H1 (cell line): ENCODE measurements around the gene CFAP97. TPM values are rescaled to one million over a fixed set of nuclear protein-coding genes. Genes with fewer than 3 reads are reported as not detected.
"Not testable (repeated sequence)": the region's sequence is repeated elsewhere in the genome, so short reads cannot be mapped to it uniquely, and the experiment has no call there.

Source experiments
- CTCF ChIA-PET: fragments of 300-600 bp; sonication (Branson Sonifier 250); formaldehyde crosslinking; loops from one replicate; lab custom pipeline; 2021; ENCODE audit not compliant: partially characterized antibody; lab: Charles Lee
- POLR2A ChIA-PET: fragments of 300-600 bp; sonication (Branson Sonifier 250); formaldehyde crosslinking; loops from one replicate; lab custom pipeline; 2021; ENCODE audit warnings: inconsistent platforms; ENCODE audit not compliant: partially characterized antibody; lab: Charles Lee
- DNase-seq, 2 experiments: peaks; one replicate each; pipeline versions ENCODE4 v3.0.0 to v3.0.0-alpha.2; 2010 to 2022; ENCODE audit warnings: low spot score in 2 of 2, low read depth in 1 of 2, mixed read lengths in 1 of 2
- FAIRE-seq: peaks from 2 replicates; lab custom pipeline; 2011; peaks lifted over from hg19 to GRCh38; lab: Jason Lieb, UNC
- H2AFZ ChIP-seq: 2 replicates; pipeline ENCODE4 v1.8.1; 2012; ENCODE audit warnings: low read length, inconsistent platforms
- H2AK5ac ChIP-seq: 2 replicates; pipeline ENCODE4 v1.6.1; 2013; ENCODE audit warnings: low read depth, low read length
- H2BK120ac ChIP-seq: replicated peaks from 2 replicates; pipeline ENCODE3; 2013; ENCODE audit warnings: low read depth, low read length, inconsistent platforms
- H2BK12ac ChIP-seq: 2 replicates; pipeline ENCODE4 v1.6.1; 2013; ENCODE audit warnings: low read depth, low read length
- H2BK15ac ChIP-seq: 2 replicates; pipeline ENCODE4 v1.6.1; 2013; ENCODE audit warnings: low read length
- H2BK20ac ChIP-seq: 2 replicates; pipeline ENCODE4 v1.6.1; 2013; ENCODE audit warnings: low read length
- H2BK5ac ChIP-seq: 2 replicates; pipeline ENCODE4 v1.6.1; 2013; ENCODE audit warnings: low read depth, low read length
- H3K14ac ChIP-seq: 2 replicates; pipeline ENCODE4 v1.6.1; 2013; ENCODE audit warnings: inconsistent platforms; ENCODE audit not compliant: insufficient read length
- H3K18ac ChIP-seq: 2 replicates; pipeline ENCODE4 v1.6.1; 2013; ENCODE audit warnings: low read length; ENCODE audit errors: extremely low read depth
- H3K23ac ChIP-seq: 2 replicates; pipeline ENCODE4 v1.6.1; 2013; ENCODE audit warnings: inconsistent platforms; ENCODE audit not compliant: insufficient read length
- H3K23me2 ChIP-seq: 2 replicates; pipeline ENCODE4 v1.6.1; 2013; ENCODE audit warnings: low read depth, low read length
- H3K27ac ChIP-seq: 2 replicates; pipeline ENCODE4 v1.6.1; 2011; ENCODE audit warnings: low read depth, low read length, inconsistent platforms
- H3K27me3 ChIP-seq, 4 experiments: replicated peaks in 1 of 4; 1 replicate in 1 of 4; 2 replicates in 3 of 4; pipeline versions ENCODE4 v1.6.1 to v1.8.1; 2011 to 2013; ENCODE audit warnings: low read length in 3 of 4, mild to moderate bottlenecking in 3 of 4, inconsistent platforms in 2 of 4, mixed read lengths in 2 of 4, moderate library complexity in 1 of 4; ENCODE audit not compliant: control insufficient read depth in 3 of 4, insufficient read depth in 3 of 4; ENCODE audit errors: extremely low read depth in 1 of 4
- H3K36me3 ChIP-seq, 4 experiments: 2 replicates each; pipeline versions ENCODE4 v1.6.1 to v1.8.1; 2011 to 2013; ENCODE audit warnings: mild to moderate bottlenecking in 4 of 4, low read length in 3 of 4, moderate library complexity in 2 of 4, control low read depth in 1 of 4, inconsistent platforms in 1 of 4; ENCODE audit not compliant: insufficient read depth in 4 of 4, control insufficient read depth in 2 of 4
- H3K4ac ChIP-seq: replicated peaks from 2 replicates; pipeline ENCODE3; 2013; ENCODE audit warnings: low read length, low read depth, mixed read lengths, inconsistent platforms; ENCODE audit not compliant: insufficient read length
- H3K4me1 ChIP-seq, 4 experiments: replicated peaks in 1 of 4; 1 replicate in 1 of 4; 2 replicates in 3 of 4; pipeline versions ENCODE4 v1.6.1 to v1.8.1; 2011 to 2013; ENCODE audit warnings: low read length in 3 of 4, inconsistent platforms in 2 of 4, mixed read lengths in 1 of 4; ENCODE audit not compliant: insufficient read depth in 4 of 4, control insufficient read depth in 3 of 4
- H3K4me2 ChIP-seq, 2 experiments: 2 replicates each; pipeline versions ENCODE4 v1.6.1 to v1.8.1; 2011 to 2013; ENCODE audit warnings: low read depth in 2 of 2, low read length in 2 of 2, control low read depth in 1 of 2, inconsistent platforms in 1 of 2, mild to moderate bottlenecking in 1 of 2; ENCODE audit not compliant: insufficient read depth in 1 of 2
- H3K4me3 ChIP-seq, 4 experiments: fragments of 200-600, 300-600 bp in 1 of 4; sonication (generic), shearing (Covaris generic), sonication (Bioruptor Twin) in 1 of 4; 2 replicates each; pipeline versions ENCODE4 v1.5.1 to v1.8.1; 2011 to 2016; ENCODE audit warnings: low read length in 4 of 4, low read depth in 3 of 4, control low read depth in 2 of 4, inconsistent platforms in 2 of 4, mild to moderate bottlenecking in 2 of 4, mixed read lengths in 1 of 4, moderate library complexity in 1 of 4; ENCODE audit not compliant: insufficient read depth in 2 of 4; ENCODE audit errors: extremely low read depth in 1 of 4
- H3K56ac ChIP-seq: replicated peaks from 2 replicates; pipeline ENCODE3; 2013; ENCODE audit warnings: low read depth, mild to moderate bottlenecking, mixed read lengths, low read length, inconsistent platforms; ENCODE audit not compliant: insufficient read length
- H3K79me1 ChIP-seq: 2 replicates; pipeline ENCODE4 v1.6.1; 2013; ENCODE audit warnings: low read depth, low read length, control low read depth
- H3K79me2 ChIP-seq, 2 experiments: 2 replicates each; pipeline versions ENCODE4 v1.6.1 to v1.8.1; 2012 to 2013; ENCODE audit warnings: low read length in 2 of 2, mild to moderate bottlenecking in 2 of 2, inconsistent platforms in 1 of 2; ENCODE audit not compliant: insufficient read depth in 2 of 2, control insufficient read depth in 1 of 2
- H3K9ac ChIP-seq, 4 experiments: replicated peaks in 1 of 4; 1 replicate in 1 of 4; 2 replicates in 3 of 4; pipeline versions ENCODE4 v1.6.1 to v1.8.1; 2011 to 2013; ENCODE audit warnings: low read depth in 3 of 4, low read length in 3 of 4, control low read depth in 2 of 4, mild to moderate bottlenecking in 2 of 4, moderate library complexity in 2 of 4, inconsistent platforms in 1 of 4; ENCODE audit errors: extremely low read depth in 1 of 4
- H3K9me3 ChIP-seq, 2 experiments: 2 replicates each; pipeline versions ENCODE4 v1.6.1 to v1.8.1; 2012 to 2013; ENCODE audit warnings: mild to moderate bottlenecking in 2 of 2, moderate library complexity in 2 of 2, control low read depth in 1 of 2, inconsistent platforms in 1 of 2, low read depth in 1 of 2, low read length in 1 of 2, mixed read lengths in 1 of 2; ENCODE audit not compliant: insufficient read depth in 2 of 2
- H4K20me1 ChIP-seq, 2 experiments: replicated peaks in 1 of 2; 2 replicates each; pipeline versions ENCODE3 to v1.8.1; 2011 to 2013; ENCODE audit warnings: inconsistent platforms in 2 of 2, low read length in 2 of 2, mild to moderate bottlenecking in 1 of 2; ENCODE audit not compliant: insufficient read depth in 2 of 2, control insufficient read depth in 1 of 2
- H4K5ac ChIP-seq: 2 replicates; pipeline ENCODE4 v1.6.1; 2013; ENCODE audit warnings: low read length, low read depth, mixed read lengths, inconsistent platforms; ENCODE audit not compliant: insufficient read length
- H4K8ac ChIP-seq: 2 replicates; pipeline ENCODE4 v1.8.0; 2013; ENCODE audit warnings: mild to moderate bottlenecking, moderate library complexity, low read length, inconsistent platforms; ENCODE audit not compliant: insufficient read depth; ENCODE audit errors: extremely low read depth
- H4K91ac ChIP-seq: replicated peaks from 2 replicates; pipeline ENCODE3; 2013; ENCODE audit warnings: low read length, mixed read lengths, inconsistent platforms; ENCODE audit not compliant: insufficient read length
- WGBS, 2 experiments: shearing (Covaris generic) in 1 of 2; methylation state at CpG; one replicate each; pipeline versions ENCODE4 v1.1.6 to v1.1.7; 2013 to 2015; ENCODE audit warnings: low lambda C conversion rate in 2 of 2, mixed read lengths in 2 of 2, inconsistent platforms in 1 of 2, low coverage in 1 of 2, missing lambda C conversion rate in 1 of 2; ENCODE audit not compliant: insufficient replicate concordance in 2 of 2, insufficient coverage in 1 of 2, insufficient read length in 1 of 2; ENCODE audit errors: extremely low coverage in 1 of 2, missing lambda C conversion rate in 1 of 2; 5-methylcytosine and 5-hydroxymethylcytosine counted together
- polyA plus RNA-seq, 7 experiments: library from polyadenylated mRNA; depleted of rRNA in 3 of 7; stranded (reverse) in 5 of 7; unstranded in 2 of 7; fragments of >200 nt in 5 of 7; fragments of 200-250 nt in 2 of 7; gene quantifications; 1 replicate in 5 of 7; 2 replicates in 1 of 7; 4 replicates in 1 of 7; pipeline versions ENCODE4 v1.2.1 to v1.2.3, GENCODE V29; 2011 to 2013; ENCODE audit warnings: missing spikeins in 2 of 7, mixed read lengths in 2 of 7
- total RNA-seq: library from RNA; stranded (reverse); fragmentation: NEBNext Ultra II Directional; extraction: Animal tissue kit (Norgen Biotek cat#: 25700); gene quantifications from 2 replicates; pipeline ENCODE4 v1.2.1, GENCODE V29; 2021

CFAP97 gene
- total and polyA plus RNA-seq, 2 of the 8 experiments (the other 6 are each of a cell fraction or from before 2014, with no cell fraction given): 9.2 to 40.4 TPM

- H4K5ac ChIP-seq, H4K91ac ChIP-seq, H3K9ac ChIP-seq, H2AFZ ChIP-seq, H3K18ac ChIP-seq, H2BK20ac ChIP-seq, H2BK5ac ChIP-seq, H4K8ac ChIP-seq, H3K4me3 ChIP-seq, H3K14ac ChIP-seq, H3K27ac ChIP-seq, FAIRE-seq, H3K4me2 ChIP-seq, H3K79me1 ChIP-seq, H3K27me3 ChIP-seq, H3K36me3 ChIP-seq, H3K9me3 ChIP-seq, DNase-seq, H3K4ac ChIP-seq, H2BK120ac ChIP-seq, H2AK5ac ChIP-seq, H3K23me2 ChIP-seq, H3K56ac ChIP-seq, H2BK15ac ChIP-seq, H3K23ac ChIP-seq, H3K4me1 ChIP-seq, H4K20me1 ChIP-seq, H2BK12ac ChIP-seq: not testable (repeated sequence)
- peaks cover 0 to 24% of the 10 kb centered on the region in 2 experiments; a peak in 3 of 4 replicates for H3K79me2 ChIP-seq
- CTCF ChIA-PET: interaction anchor here (1.5 to 7.8 kb wide), 3 partner anchors 14 to 190 kb away, joined by 3 to 55 read pairs (median 4); no protein-coding TSS in a partner anchor
- WGBS, 2 experiments: 97% methylated on average over 4 of the region's 4 CpGs; no CpG with 5 or more reads in 1 of the 2 experiments
- POLR2A ChIA-PET: interaction anchor here (0.7 to 1.2 kb wide), 2 partner anchors 11 to 13 kb away, joined by 3 to 5 read pairs; partner anchors contain the start of gene SNX25
Observed at GRCh38 chr4:185198189-185198588, 5.6 kb downstream of the CFAP97 start.
